GM06990 (cell line): ENCODE measurements around the gene TEX53.

Experiments used
- DNase-seq: peaks from one replicate; pipeline ENCODE4 v3.0.0-alpha.2; 2011; ENCODE audit not compliant: insufficient read length; ENCODE audit errors: extremely low read depth
- H3K27me3 ChIP-seq: replicated peaks from 2 replicates; pipeline ENCODE4 v1.6.0; 2011; ENCODE audit warnings: low read length; ENCODE audit not compliant: control insufficient read depth, insufficient read depth
- H3K36me3 ChIP-seq: 2 replicates; pipeline ENCODE4 v1.5.1; 2011; ENCODE audit warnings: low read length; ENCODE audit not compliant: control insufficient read depth, insufficient read depth
- H3K4me3 ChIP-seq: replicated peaks from 2 replicates; pipeline ENCODE4 v1.5.1; 2011; ENCODE audit warnings: low read depth, mild to moderate bottlenecking, control low read depth, low read length
- TF ChIP-seq, protein P1 (sequence below): IDR thresholded peaks from 2 replicates; pipeline ENCODE4 v1.5.1; 2011; ENCODE audit warnings: low read length, control low read depth, mild to moderate bottlenecking, inconsistent platforms; ENCODE audit not compliant: insufficient read depth, poor library complexity, severe bottlenecking

The TEX53 gene

DNA sequence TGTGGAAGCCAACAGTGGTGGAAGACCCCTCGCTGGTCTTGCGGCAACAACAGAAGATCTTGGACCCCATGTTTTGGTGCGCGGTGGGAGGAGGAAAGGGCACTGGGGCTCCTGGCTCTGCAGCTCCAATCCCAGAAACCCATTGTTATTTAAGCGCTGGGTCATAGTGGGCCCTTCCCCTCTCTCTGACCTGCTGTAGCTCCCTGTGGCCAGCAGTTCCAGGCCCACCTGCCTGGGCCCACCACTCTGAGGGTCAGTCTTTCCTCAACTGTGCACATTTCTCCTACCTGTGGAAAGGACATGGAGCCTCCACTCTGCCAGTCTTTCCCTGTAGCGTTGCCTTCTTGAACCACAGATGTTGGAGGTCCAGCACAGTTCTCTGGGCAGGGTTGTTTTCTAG is at the start of gene TEX53:
Gene TEX53, minus strand, starts transcription at position 101 of the 400 bp plus-strand sequence. Its CDS starts 31 bp downstream, at position 70.
- Histone ChIP-seq H3K4me3 (no peak within 1 kb of the TSS), H3K36me3 (no peaks in the 10 kb centered on the region), H3K27me3 (no peaks in the 10 kb centered on the region; the same call in 1 of the 2 replicates)
- no peak for DNase-seq
- TF ChIP-seq, protein P1, sequence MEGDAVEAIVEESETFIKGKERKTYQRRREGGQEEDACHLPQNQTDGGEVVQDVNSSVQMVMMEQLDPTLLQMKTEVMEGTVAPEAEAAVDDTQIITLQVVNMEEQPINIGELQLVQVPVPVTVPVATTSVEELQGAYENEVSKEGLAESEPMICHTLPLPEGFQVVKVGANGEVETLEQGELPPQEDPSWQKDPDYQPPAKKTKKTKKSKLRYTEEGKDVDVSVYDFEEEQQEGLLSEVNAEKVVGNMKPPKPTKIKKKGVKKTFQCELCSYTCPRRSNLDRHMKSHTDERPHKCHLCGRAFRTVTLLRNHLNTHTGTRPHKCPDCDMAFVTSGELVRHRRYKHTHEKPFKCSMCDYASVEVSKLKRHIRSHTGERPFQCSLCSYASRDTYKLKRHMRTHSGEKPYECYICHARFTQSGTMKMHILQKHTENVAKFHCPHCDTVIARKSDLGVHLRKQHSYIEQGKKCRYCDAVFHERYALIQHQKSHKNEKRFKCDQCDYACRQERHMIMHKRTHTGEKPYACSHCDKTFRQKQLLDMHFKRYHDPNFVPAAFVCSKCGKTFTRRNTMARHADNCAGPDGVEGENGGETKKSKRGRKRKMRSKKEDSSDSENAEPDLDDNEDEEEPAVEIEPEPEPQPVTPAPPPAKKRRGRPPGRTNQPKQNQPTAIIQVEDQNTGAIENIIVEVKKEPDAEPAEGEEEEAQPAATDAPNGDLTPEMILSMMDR, result no peak

DNA sequence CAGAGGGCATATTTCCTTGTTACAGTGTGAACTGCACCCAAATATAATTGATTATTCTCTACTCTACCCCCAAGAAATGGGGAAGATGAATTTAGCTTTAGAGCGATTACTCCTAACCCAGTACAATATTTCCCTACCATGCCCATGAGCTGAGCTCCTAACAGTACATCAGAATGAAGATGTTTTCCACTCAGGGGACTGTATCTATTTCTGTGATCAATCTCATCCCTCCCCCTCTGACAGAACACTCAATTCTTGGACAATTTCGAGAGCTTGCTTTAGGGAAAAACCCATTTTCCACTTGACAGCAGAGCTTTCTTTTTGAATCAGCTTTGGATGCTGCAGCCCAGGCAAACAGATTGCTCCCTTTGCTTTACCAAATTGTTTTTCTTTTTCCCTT is 49.1 kb upstream of the TEX53 start:
- Histone ChIP-seq H3K27me3 (peaks cover 6% of the 10 kb centered on the region), H3K36me3 (no peaks in the 10 kb centered on the region), H3K4me3 (no peak overlapping the region)
- TF ChIP-seq, protein P1, result no peak
- no peak for DNase-seq

DNA sequence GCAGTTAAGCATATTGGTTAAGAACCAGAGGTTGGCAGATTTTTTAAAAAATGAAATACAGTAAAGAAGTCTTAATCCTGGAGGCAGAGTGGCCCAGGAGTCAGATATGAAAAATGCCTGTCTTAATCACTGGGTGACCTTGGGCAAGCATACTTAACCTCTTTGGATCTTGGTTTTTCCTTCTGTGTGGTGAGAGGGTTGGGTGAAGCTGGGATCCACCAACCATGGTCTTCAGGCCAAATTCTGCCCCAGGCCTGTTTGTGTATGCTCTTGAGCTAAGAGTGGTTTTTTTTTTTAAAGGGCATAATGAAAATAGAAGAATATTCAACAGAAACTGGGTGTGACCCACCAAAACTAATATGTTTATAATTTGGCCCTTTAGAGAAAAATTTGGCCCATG is 44.4 kb upstream of the TEX53 start:
- Histone ChIP-seq H3K36me3 (no peaks in the 10 kb centered on the region), H3K4me3 (no peak overlapping the region), H3K27me3 (peaks cover 3% of the 10 kb centered on the region; the same call in 1 of the 2 replicates)
- DNase-seq, result no peak
- TF ChIP-seq, protein P1, result no peak

DNA sequence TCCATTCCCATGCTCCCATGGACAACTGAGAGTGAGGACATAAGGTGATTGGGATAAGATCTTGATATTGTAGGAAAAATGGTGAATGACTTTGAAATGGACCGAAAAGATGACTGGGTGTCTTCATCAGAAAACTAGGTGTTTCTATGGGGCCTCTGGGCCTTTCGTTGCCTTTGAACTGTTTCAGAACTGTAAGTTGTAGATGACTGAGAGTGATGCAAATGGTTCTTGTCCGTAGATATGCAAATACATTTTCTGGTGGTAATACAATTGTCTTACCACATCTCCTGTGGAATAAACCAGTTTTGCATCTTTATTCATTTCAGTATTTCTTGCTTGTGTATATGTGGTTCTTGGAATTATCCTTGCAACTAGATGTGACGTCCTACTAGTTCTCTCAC is 40.3 kb upstream of the TEX53 start:
- Histone ChIP-seq H3K4me3 (no peak overlapping the region), H3K27me3 (peaks cover 4% of the 10 kb centered on the region), H3K36me3 (no peaks in the 10 kb centered on the region)
- peak; percentile 57 for DNase-seq
- TF ChIP-seq, protein P1, result no peak

- peak; percentile 77 for DNase-seq
- Histone ChIP-seq H3K27me3 (peaks cover 4% of the 10 kb centered on the region), H3K36me3 (no peaks in the 10 kb centered on the region), H3K4me3 (no peak overlapping the region)
- TF ChIP-seq, protein P1, result no peak
Measured at GRCh38 chr9:114696814-114697544, 39.4 kb upstream of the TEX53 start.

DNA sequence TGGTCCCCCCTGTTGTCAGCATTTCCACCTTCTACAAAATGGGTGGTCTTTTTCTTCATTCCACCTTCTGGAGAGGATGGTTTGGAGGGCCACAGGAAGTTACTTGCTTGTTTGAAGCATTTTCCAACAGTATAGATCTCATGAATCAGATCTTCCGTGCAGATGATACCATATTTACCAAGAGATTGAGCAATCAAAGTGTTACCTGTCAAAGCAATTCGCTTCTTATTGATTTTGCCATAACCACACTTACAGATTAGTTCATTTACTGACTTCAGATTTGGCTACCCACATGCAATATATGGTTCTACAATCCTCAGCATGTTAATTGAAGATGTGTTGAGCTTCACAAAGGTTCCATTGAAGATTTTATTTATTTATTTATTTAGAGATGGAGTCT is 38.3 kb upstream of the TEX53 start:
- H3K36me3 ChIP-seq, result no peaks in the 10 kb centered on the region
- H3K4me3 ChIP-seq, result no peak overlapping the region
- TF ChIP-seq, protein P1, result no peak
- DNase-seq, result no peak
- H3K27me3 ChIP-seq, result peaks cover 6% of the 10 kb centered on the region
